GM12891 (cell line): Measurements from ENCODE around the gene TCF25.

Experiments used
- DNase-seq: peaks from one replicate; pipeline ENCODE4 v3.0.0; 2011; ENCODE audit warnings: low spot score; ENCODE audit not compliant: insufficient read length
- FAIRE-seq: peaks from 2 replicates; lab custom pipeline; 2011; peaks lifted over from hg19 to GRCh38; lab: Jason Lieb, UNC
- PAX5 ChIP-seq: IDR thresholded peaks from 2 replicates; pipeline ENCODE4 v1.6.1; 2011; ENCODE audit warnings: low read length, moderate library complexity, mild to moderate bottlenecking; ENCODE audit not compliant: insufficient read depth, severe bottlenecking
- POLR2A ChIP-seq: IDR thresholded peaks from 2 replicates; pipeline ENCODE4 v1.6.1; 2011; ENCODE audit warnings: low read depth, low read length, control low read depth
- POLR2AphosphoS5 ChIP-seq: IDR thresholded peaks from 2 replicates; pipeline ENCODE4 v1.6.1; 2011; ENCODE audit warnings: low read depth, low read length, control low read depth
- POU2F2 ChIP-seq: IDR thresholded peaks from 2 replicates; pipeline ENCODE4 v1.6.1; 2011; ENCODE audit warnings: low read depth, mild to moderate bottlenecking, control low read depth, low read length, moderate library complexity
- SPI1 ChIP-seq: IDR thresholded peaks from 2 replicates; pipeline ENCODE4 v1.6.1; 2011; ENCODE audit warnings: low read depth, low read length, control low read depth
- TAF1 ChIP-seq: IDR thresholded peaks from 2 replicates; pipeline ENCODE4 v1.6.1; 2011; ENCODE audit warnings: low read depth, low read length, control low read depth

The TCF25 gene

GRCh38 chr16:89920723-89921122, 47.3 kb downstream of the TCF25 start:
- DNase-seq (no peak), FAIRE-seq (no peak)
- TF ChIP-seq PAX5: no peak
- TF ChIP-seq POLR2A: no peak
- no peak for TF ChIP-seq SPI1

DNA sequence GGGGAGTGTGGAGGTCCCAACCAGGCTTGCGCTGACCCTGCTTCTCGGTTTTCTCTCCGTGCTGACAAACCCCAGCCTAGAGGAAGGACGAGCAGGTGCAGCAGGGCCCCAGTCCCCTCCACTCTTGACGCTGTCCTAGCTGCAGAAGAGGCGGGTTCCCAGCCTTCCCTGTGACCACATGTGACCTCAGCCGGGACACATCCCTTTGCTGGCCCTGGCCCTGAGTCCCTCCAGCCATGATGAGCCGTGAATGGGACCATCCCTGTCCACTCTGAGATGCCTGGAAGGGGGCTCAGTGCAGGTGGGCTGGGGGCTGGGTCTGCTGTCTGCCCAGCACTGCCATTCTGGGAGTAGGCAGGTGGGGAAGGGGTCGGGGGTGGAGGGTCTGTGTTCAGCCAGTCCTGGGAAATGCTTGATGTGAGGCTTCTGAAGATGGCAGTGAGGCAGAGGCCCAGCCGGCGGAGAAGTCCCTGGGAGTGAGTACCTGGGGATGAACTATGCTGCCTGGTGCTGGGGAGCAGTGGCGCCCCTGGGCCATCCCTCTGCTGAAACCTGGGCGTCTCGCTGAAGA, 47.8 kb downstream of the TCF25 start:
- FAIRE-seq: no peak
- no peak for DNase-seq

GRCh38 chr16:89921702-89922476, 48.5 kb downstream of the TCF25 start:
- TF ChIP-seq TAF1 (no peak), SPI1 (no peak), POLR2A (no peak), POLR2AphosphoS5 (no peak), POU2F2 (no peak), PAX5 (no peak)
- FAIRE-seq: no peak
- DNase-seq: no peak

More for the DNA sequence above, 47.8 kb downstream of the TCF25 start:
- TF ChIP-seq TAF1 (no peak), SPI1 (no peak), POLR2A (no peak), POU2F2 (no peak), PAX5 (no peak), POLR2AphosphoS5 (no peak)

DNA sequence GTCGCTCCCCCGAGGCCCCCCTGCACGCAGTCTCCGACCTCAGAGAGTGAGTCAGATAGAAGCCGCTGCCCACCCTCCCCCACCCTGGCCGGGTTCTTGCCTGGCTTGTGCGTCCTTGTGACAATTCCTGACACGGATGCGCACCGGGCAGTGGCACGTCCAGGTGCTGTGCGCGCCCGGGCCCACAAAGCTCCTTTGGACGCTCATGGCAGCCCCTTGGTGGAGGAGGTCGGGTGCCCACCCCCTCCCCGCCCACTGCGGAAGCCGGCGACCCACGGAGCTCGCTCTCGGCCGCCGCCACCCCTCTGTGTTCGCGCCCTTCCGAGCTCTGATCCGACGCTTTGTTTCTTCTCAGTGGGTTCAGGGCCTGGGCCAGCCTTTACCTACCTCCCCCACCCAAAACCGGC, 49.1 kb downstream of the TCF25 start:
- DNase-seq (no peak), FAIRE-seq (no peak)
- TF ChIP-seq TAF1 (no peak), POU2F2 (no peak), PAX5 (no peak), SPI1 (no peak), POLR2AphosphoS5 (no peak), POLR2A (no peak)

- DNase-seq (peak; percentile 81), FAIRE-seq (peak; percentile 41)
- TF ChIP-seq POU2F2 (no peak), POLR2A (no peak), POLR2AphosphoS5 (no peak), TAF1 (no peak), PAX5 (no peak), SPI1 (no peak)
Observed at GRCh38 chr16:89922884-89923639, 49.7 kb downstream of the TCF25 start, which contains the start of gene TUBB3. Gene TUBB3, plus strand, starts transcription at chr16:89923342. Its CDS starts 60 bp downstream, at chr16:89923402.

GRCh38 chr16:89923640-89924296, 50.4 kb downstream of the TCF25 start:
- no peak for TF ChIP-seq POU2F2
- TF ChIP-seq SPI1: no peak
- TF ChIP-seq PAX5: no peak
- TF ChIP-seq TAF1: no peak
- TF ChIP-seq POLR2A: no peak
- no peak for TF ChIP-seq POLR2AphosphoS5
- FAIRE-seq (no peak), DNase-seq (no peak)

DNA sequence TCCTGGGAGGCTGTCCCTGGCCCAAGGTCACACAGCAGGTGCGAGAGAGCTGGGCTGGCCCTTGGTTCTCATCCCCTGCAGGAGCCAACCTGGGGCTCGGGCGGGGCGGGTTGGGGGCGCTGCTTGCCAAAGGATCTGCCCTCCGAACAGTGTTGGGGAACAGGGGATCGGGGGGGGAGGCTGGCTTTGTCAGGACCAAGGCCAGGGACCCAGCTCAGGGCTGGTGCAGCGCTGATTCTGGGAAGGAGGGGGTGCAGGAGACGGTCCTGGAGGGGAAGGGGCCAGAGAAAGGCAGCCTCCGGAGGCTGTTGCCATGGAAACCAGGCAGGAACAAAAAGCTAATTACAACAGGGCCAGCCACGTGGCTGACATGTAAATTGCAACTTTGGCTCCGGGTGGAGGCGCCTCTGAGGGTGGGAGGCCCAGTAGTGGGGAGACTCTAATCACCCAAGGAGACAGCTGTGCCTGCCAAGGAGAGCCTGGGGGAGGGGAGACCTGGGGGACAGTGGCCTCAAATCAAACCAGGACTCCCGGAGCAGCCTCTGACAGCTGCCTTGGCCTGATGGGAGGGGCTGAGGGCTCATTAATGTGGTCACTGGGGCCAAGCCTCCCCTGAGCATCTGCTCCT, 51.0 kb downstream of the TCF25 start:
- DNase-seq (no peak), FAIRE-seq (no peak)
- TF ChIP-seq SPI1: no peak
- TF ChIP-seq POLR2A: no peak
- TF ChIP-seq POLR2AphosphoS5: no peak
- no peak for TF ChIP-seq TAF1

GRCh38 chr16:89924925-89925307, 51.5 kb downstream of the TCF25 start:
- TF ChIP-seq POLR2AphosphoS5: no peak
- DNase-seq: no peak
- FAIRE-seq: no peak

GRCh38 chr16:89925596-89926079, 52.2 kb downstream of the TCF25 start:
- DNase-seq (no peak), FAIRE-seq (no peak)
- TF ChIP-seq POLR2AphosphoS5 (no peak), POU2F2 (no peak), SPI1 (no peak), PAX5 (no peak), POLR2A (no peak), TAF1 (no peak)

- no peak for TF ChIP-seq POLR2A
- no peak for TF ChIP-seq POU2F2
- no peak for TF ChIP-seq PAX5
- no peak for TF ChIP-seq SPI1
- no peak for TF ChIP-seq TAF1
- TF ChIP-seq POLR2AphosphoS5: no peak
- no peak for DNase-seq
- no peak for FAIRE-seq
Observed at GRCh38 chr16:89931305-89931896, 58.0 kb downstream of the TCF25 start.
